ENCODE data around the gene TRPM2. TPM values are rescaled to one million over a fixed set of nuclear protein-coding genes. Genes with fewer than 3 reads are reported as not detected.

The TRPM2 gene
- total RNA-seq, 1 experiment from 2014 or later = 28.1 TPM

- no peak for TF ChIP-seq SP1 (IDR thresholded peaks at IDR 0.05; ENCODE audit: low read depth)
- no peak for TF ChIP-seq REST (IDR thresholded peaks at IDR 0.05; ENCODE audit: low read depth)
- TF ChIP-seq CTCF (IDR thresholded peaks at IDR 0.05 in 2 of 3, conservative IDR thresholded peaks at IDR 0.05 in 1 of 3; ENCODE audit: borderline replicate concordance in 1 of 3, insufficient read depth in 1 of 3, low read depth in 2 of 3, low read length in 2 of 3) = no peak
- TF ChIP-seq TCF7L2 (IDR thresholded peaks at IDR 0.05; ENCODE audit: borderline replicate concordance, extremely low read depth, insufficient read depth, insufficient read length) = no peak
- TF ChIP-seq POLR2A (IDR thresholded peaks at IDR 0.05; ENCODE audit: borderline replicate concordance, extremely low read depth, insufficient read depth, insufficient read length) = no peak
- Histone ChIP-seq H3K4me3 (replicated peaks in 1 of 2; ENCODE audit: low read depth in 1 of 2, low read length in 2 of 2) (peak overlapping the region; percentile 85 to 88), H3K4me2 (ENCODE audit: low read length) (peak overlapping the region; percentile 95), H3K9me2 (ENCODE audit: insufficient read depth) (no peaks in the 10 kb centered on the region), H3K4me1 (ENCODE audit: control insufficient read depth in 1 of 2, insufficient read depth in 2 of 2, low read length in 2 of 2) (peaks cover 4 to 36% of the 10 kb centered on the region in 2 experiments; a peak in 3 of 4 replicates), H2AFZ (ENCODE audit: low read depth, low read length, poor library complexity, severe bottlenecking) (no peak overlapping the region), H3K79me2 (ENCODE audit: insufficient read depth, low read length) (peaks cover 39% of the 10 kb centered on the region), H3K27ac (ENCODE audit: low read depth, low read length) (peak overlapping the region; percentile 88), H3K27me3 (ENCODE audit: insufficient read depth, low read length) (no peaks in the 10 kb centered on the region), H3K36me3 (ENCODE audit: control insufficient read depth in 1 of 2, insufficient read depth in 2 of 2, low read length in 2 of 2) (peaks cover 0 to 14% of the 10 kb centered on the region in 2 experiments; a peak in 1 of 4 replicates), H3K9ac (ENCODE audit: low read length) (peak overlapping the region; percentile 95), H3K9me3 (ENCODE audit: control insufficient read depth in 1 of 2, insufficient read depth in 1 of 2, low read depth in 1 of 2, low read length in 2 of 2) (peaks cover 4 to 6% of the 10 kb centered on the region in 2 experiments; a peak in 3 of 4 replicates), H4K20me1 (ENCODE audit: insufficient read depth) (no peaks in the 10 kb centered on the region)
- ChIA-PET CTCF (interaction anchor here (1.2 kb wide), 1 partner anchor 19 kb away, joined by 3 read pairs; no protein-coding TSS in a partner anchor), RAD21 (ENCODE audit: low non-redundant PET in 1 of 2, low total read pairs in 2 of 2, uncharacterized antibody in 2 of 2, unreplicated experiment in 2 of 2) (no interaction called here), POLR2A (interaction anchor here (1.0 kb wide), 1 partner anchor 87 kb away, joined by 4 read pairs; the partner anchor contains the start of gene CFAP410)
- intact Hi-C loops (cut with micrococcal nuclease) = loop anchor here (1.0 kb wide), 1 partner anchor 87 kb away; the partner anchor contains the start of gene CFAP410
- no TSS peak for BruUV-seq (replicated peaks)
- ATAC-seq (peak; percentile 46), DNase-seq (ENCODE audit: low read depth, low spot score) (no peak)
Observed at GRCh38 chr21:44425895-44426662, 72.7 kb downstream of the TRPM2 start.
